A549 (cell line): ENCODE measurements around the gene YIF1B.

Experiments
- CTCF ChIP-seq: fragments of >200 bp; sonication (Bioruptor Twin); formaldehyde crosslinking; IDR thresholded peaks from 3 replicates; pipeline ENCODE4 v1.5.1; 2016
- POLR2A ChIP-seq: IDR thresholded peaks from 2 replicates; pipeline ENCODE4 v1.6.1; 2012; ENCODE audit warnings: mild to moderate bottlenecking, low read length
- RFX5 ChIP-seq: fragments of 450-650 bp; IDR thresholded peaks from 2 replicates; pipeline ENCODE4 v1.7.1; 2014; ENCODE audit warnings: antibody characterized with exemption, mild to moderate bottlenecking, moderate library complexity

- TF ChIP-seq POLR2A, result no peak
- no peak for TF ChIP-seq CTCF
- no peak for TF ChIP-seq RFX5
Measured at GRCh38 chr19:38284422-38284821, 31.3 kb downstream of the YIF1B start.
